H1 (cell line): ENCODE data around the gene MMP7. TPM values are rescaled to one million over a fixed set of nuclear protein-coding genes. Genes with fewer than 3 reads are reported as not detected.

Experiments used
- CTCF ChIA-PET: fragments of 300-600 bp; sonication (Branson Sonifier 250); formaldehyde crosslinking; loops from one replicate; lab custom pipeline; 2021; ENCODE audit not compliant: partially characterized antibody; lab: Charles Lee
- POLR2A ChIA-PET: fragments of 300-600 bp; sonication (Branson Sonifier 250); formaldehyde crosslinking; loops from one replicate; lab custom pipeline; 2021; ENCODE audit warnings: inconsistent platforms; ENCODE audit not compliant: partially characterized antibody; lab: Charles Lee
- DNase-seq, 2 experiments: peaks; one replicate each; pipeline versions ENCODE4 v3.0.0 to v3.0.0-alpha.2; 2010 to 2022; ENCODE audit warnings: low spot score in 2 of 2, low read depth in 1 of 2, mixed read lengths in 1 of 2
- FAIRE-seq: peaks from 2 replicates; lab custom pipeline; 2011; peaks lifted over from hg19 to GRCh38; lab: Jason Lieb, UNC
- H2AFZ ChIP-seq: 2 replicates; pipeline ENCODE4 v1.8.1; 2012; ENCODE audit warnings: low read length, inconsistent platforms
- H2AK5ac ChIP-seq: 2 replicates; pipeline ENCODE4 v1.6.1; 2013; ENCODE audit warnings: low read depth, low read length
- H2BK120ac ChIP-seq: replicated peaks from 2 replicates; pipeline ENCODE3; 2013; ENCODE audit warnings: low read depth, low read length, inconsistent platforms
- H2BK12ac ChIP-seq: 2 replicates; pipeline ENCODE4 v1.6.1; 2013; ENCODE audit warnings: low read depth, low read length
- H2BK15ac ChIP-seq: 2 replicates; pipeline ENCODE4 v1.6.1; 2013; ENCODE audit warnings: low read length
- H2BK20ac ChIP-seq: 2 replicates; pipeline ENCODE4 v1.6.1; 2013; ENCODE audit warnings: low read length
- H2BK5ac ChIP-seq: 2 replicates; pipeline ENCODE4 v1.6.1; 2013; ENCODE audit warnings: low read depth, low read length
- H3K14ac ChIP-seq: 2 replicates; pipeline ENCODE4 v1.6.1; 2013; ENCODE audit warnings: inconsistent platforms; ENCODE audit not compliant: insufficient read length
- H3K18ac ChIP-seq: 2 replicates; pipeline ENCODE4 v1.6.1; 2013; ENCODE audit warnings: low read length; ENCODE audit errors: extremely low read depth
- H3K23ac ChIP-seq: 2 replicates; pipeline ENCODE4 v1.6.1; 2013; ENCODE audit warnings: inconsistent platforms; ENCODE audit not compliant: insufficient read length
- H3K23me2 ChIP-seq: 2 replicates; pipeline ENCODE4 v1.6.1; 2013; ENCODE audit warnings: low read depth, low read length
- H3K27ac ChIP-seq: 2 replicates; pipeline ENCODE4 v1.6.1; 2011; ENCODE audit warnings: low read depth, low read length, inconsistent platforms
- H3K27me3 ChIP-seq, 4 experiments: replicated peaks in 1 of 4; 1 replicate in 1 of 4; 2 replicates in 3 of 4; pipeline versions ENCODE4 v1.6.1 to v1.8.1; 2011 to 2013; ENCODE audit warnings: low read length in 3 of 4, mild to moderate bottlenecking in 3 of 4, inconsistent platforms in 2 of 4, mixed read lengths in 2 of 4, moderate library complexity in 1 of 4; ENCODE audit not compliant: control insufficient read depth in 3 of 4, insufficient read depth in 3 of 4; ENCODE audit errors: extremely low read depth in 1 of 4
- H3K36me3 ChIP-seq, 4 experiments: 2 replicates each; pipeline versions ENCODE4 v1.6.1 to v1.8.1; 2011 to 2013; ENCODE audit warnings: mild to moderate bottlenecking in 4 of 4, low read length in 3 of 4, moderate library complexity in 2 of 4, control low read depth in 1 of 4, inconsistent platforms in 1 of 4; ENCODE audit not compliant: insufficient read depth in 4 of 4, control insufficient read depth in 2 of 4
- H3K4ac ChIP-seq: replicated peaks from 2 replicates; pipeline ENCODE3; 2013; ENCODE audit warnings: low read length, low read depth, mixed read lengths, inconsistent platforms; ENCODE audit not compliant: insufficient read length
- H3K4me1 ChIP-seq, 4 experiments: replicated peaks in 1 of 4; 1 replicate in 1 of 4; 2 replicates in 3 of 4; pipeline versions ENCODE4 v1.6.1 to v1.8.1; 2011 to 2013; ENCODE audit warnings: low read length in 3 of 4, inconsistent platforms in 2 of 4, mixed read lengths in 1 of 4; ENCODE audit not compliant: insufficient read depth in 4 of 4, control insufficient read depth in 3 of 4
- H3K4me2 ChIP-seq, 2 experiments: 2 replicates each; pipeline versions ENCODE4 v1.6.1 to v1.8.1; 2011 to 2013; ENCODE audit warnings: low read depth in 2 of 2, low read length in 2 of 2, control low read depth in 1 of 2, inconsistent platforms in 1 of 2, mild to moderate bottlenecking in 1 of 2; ENCODE audit not compliant: insufficient read depth in 1 of 2
- H3K4me3 ChIP-seq, 4 experiments: fragments of 200-600, 300-600 bp in 1 of 4; sonication (generic), shearing (Covaris generic), sonication (Bioruptor Twin) in 1 of 4; 2 replicates each; pipeline versions ENCODE4 v1.5.1 to v1.8.1; 2011 to 2016; ENCODE audit warnings: low read length in 4 of 4, low read depth in 3 of 4, control low read depth in 2 of 4, inconsistent platforms in 2 of 4, mild to moderate bottlenecking in 2 of 4, mixed read lengths in 1 of 4, moderate library complexity in 1 of 4; ENCODE audit not compliant: insufficient read depth in 2 of 4; ENCODE audit errors: extremely low read depth in 1 of 4
- H3K56ac ChIP-seq: replicated peaks from 2 replicates; pipeline ENCODE3; 2013; ENCODE audit warnings: low read depth, mild to moderate bottlenecking, mixed read lengths, low read length, inconsistent platforms; ENCODE audit not compliant: insufficient read length
- H3K79me1 ChIP-seq: 2 replicates; pipeline ENCODE4 v1.6.1; 2013; ENCODE audit warnings: low read depth, low read length, control low read depth
- H3K79me2 ChIP-seq, 2 experiments: 2 replicates each; pipeline versions ENCODE4 v1.6.1 to v1.8.1; 2012 to 2013; ENCODE audit warnings: low read length in 2 of 2, mild to moderate bottlenecking in 2 of 2, inconsistent platforms in 1 of 2; ENCODE audit not compliant: insufficient read depth in 2 of 2, control insufficient read depth in 1 of 2
- H3K9ac ChIP-seq, 4 experiments: replicated peaks in 1 of 4; 1 replicate in 1 of 4; 2 replicates in 3 of 4; pipeline versions ENCODE4 v1.6.1 to v1.8.1; 2011 to 2013; ENCODE audit warnings: low read depth in 3 of 4, low read length in 3 of 4, control low read depth in 2 of 4, mild to moderate bottlenecking in 2 of 4, moderate library complexity in 2 of 4, inconsistent platforms in 1 of 4; ENCODE audit errors: extremely low read depth in 1 of 4
- H3K9me3 ChIP-seq, 2 experiments: 2 replicates each; pipeline versions ENCODE4 v1.6.1 to v1.8.1; 2012 to 2013; ENCODE audit warnings: mild to moderate bottlenecking in 2 of 2, moderate library complexity in 2 of 2, control low read depth in 1 of 2, inconsistent platforms in 1 of 2, low read depth in 1 of 2, low read length in 1 of 2, mixed read lengths in 1 of 2; ENCODE audit not compliant: insufficient read depth in 2 of 2
- H4K20me1 ChIP-seq, 2 experiments: replicated peaks in 1 of 2; 2 replicates each; pipeline versions ENCODE3 to v1.8.1; 2011 to 2013; ENCODE audit warnings: inconsistent platforms in 2 of 2, low read length in 2 of 2, mild to moderate bottlenecking in 1 of 2; ENCODE audit not compliant: insufficient read depth in 2 of 2, control insufficient read depth in 1 of 2
- H4K5ac ChIP-seq: 2 replicates; pipeline ENCODE4 v1.6.1; 2013; ENCODE audit warnings: low read length, low read depth, mixed read lengths, inconsistent platforms; ENCODE audit not compliant: insufficient read length
- H4K8ac ChIP-seq: 2 replicates; pipeline ENCODE4 v1.8.0; 2013; ENCODE audit warnings: mild to moderate bottlenecking, moderate library complexity, low read length, inconsistent platforms; ENCODE audit not compliant: insufficient read depth; ENCODE audit errors: extremely low read depth
- H4K91ac ChIP-seq: replicated peaks from 2 replicates; pipeline ENCODE3; 2013; ENCODE audit warnings: low read length, mixed read lengths, inconsistent platforms; ENCODE audit not compliant: insufficient read length
- CBX8 ChIP-seq: fragments of 300-800, 300-1000 bp; sonication (generic); IDR thresholded peaks from 2 replicates; pipeline ENCODE4 v1.7.1; 2016; ENCODE audit warnings: low read depth, low read length, borderline replicate concordance
- CHD2 ChIP-seq: IDR thresholded peaks from 2 replicates; pipeline ENCODE4 v1.6.1; 2012; ENCODE audit warnings: low read length, improper control_type of control experiment
- MAFK ChIP-seq: IDR thresholded peaks from 2 replicates; pipeline ENCODE4 v1.6.1; 2012; ENCODE audit warnings: low read depth, mild to moderate bottlenecking, improper control_type of control experiment, low read length
- POU5F1 ChIP-seq: IDR thresholded peaks from 2 replicates; pipeline ENCODE4 v1.6.1; 2011; ENCODE audit warnings: low read depth, mild to moderate bottlenecking, low read length, moderate library complexity
- SAP30 ChIP-seq: fragments of 300-600 bp; sonication (generic); IDR thresholded peaks from 2 replicates; pipeline ENCODE4 v1.7.1; 2012; ENCODE audit warnings: low read length, moderate library complexity, mild to moderate bottlenecking, inconsistent platforms; ENCODE audit not compliant: insufficient read depth, insufficient replicate concordance
- SIRT6 ChIP-seq: IDR thresholded peaks from one replicate; pipeline ENCODE4 v1.7.1; 2012; ENCODE audit warnings: low read length, inconsistent platforms
- SIX5 ChIP-seq: IDR thresholded peaks from 2 replicates; pipeline ENCODE4 v1.6.1; 2011; ENCODE audit warnings: mild to moderate bottlenecking, low read depth, low read length
- TAF1 ChIP-seq: IDR thresholded peaks from 2 replicates; pipeline ENCODE4 v1.6.1; 2011; ENCODE audit warnings: mild to moderate bottlenecking, low read depth, low read length
- ZNF274 ChIP-seq: IDR thresholded peaks from 2 replicates; pipeline ENCODE4 v1.7.0; 2012; ENCODE audit warnings: low read length, borderline replicate concordance; ENCODE audit errors: extremely low read depth
- WGBS, 2 experiments: shearing (Covaris generic) in 1 of 2; methylation state at CpG; one replicate each; pipeline versions ENCODE4 v1.1.6 to v1.1.7; 2013 to 2015; ENCODE audit warnings: low lambda C conversion rate in 2 of 2, mixed read lengths in 2 of 2, inconsistent platforms in 1 of 2, low coverage in 1 of 2, missing lambda C conversion rate in 1 of 2; ENCODE audit not compliant: insufficient replicate concordance in 2 of 2, insufficient coverage in 1 of 2, insufficient read length in 1 of 2; ENCODE audit errors: extremely low coverage in 1 of 2, missing lambda C conversion rate in 1 of 2; 5-methylcytosine and 5-hydroxymethylcytosine counted together
- polyA plus RNA-seq, 7 experiments: library from polyadenylated mRNA; depleted of rRNA in 3 of 7; stranded (reverse) in 5 of 7; unstranded in 2 of 7; fragments of >200 nt in 5 of 7; fragments of 200-250 nt in 2 of 7; gene quantifications; 1 replicate in 5 of 7; 2 replicates in 1 of 7; 4 replicates in 1 of 7; pipeline versions ENCODE4 v1.2.1 to v1.2.3, GENCODE V29; 2011 to 2013; ENCODE audit warnings: missing spikeins in 2 of 7, mixed read lengths in 2 of 7
- total RNA-seq: library from RNA; stranded (reverse); fragmentation: NEBNext Ultra II Directional; extraction: Animal tissue kit (Norgen Biotek cat#: 25700); gene quantifications from 2 replicates; pipeline ENCODE4 v1.2.1, GENCODE V29; 2021
- TF ChIP-seq, protein P1 (sequence below): IDR thresholded peaks from 2 replicates; pipeline ENCODE4 v1.6.1; 2011; ENCODE audit warnings: low read length, improper control_type of control experiment
- TF ChIP-seq, protein P2 (sequence below), 3 experiments: IDR thresholded peaks; 1 replicate in 2 of 3; 2 replicates in 1 of 3; pipeline versions ENCODE4 v1.5.1 to v1.6.1; 2011; ENCODE audit warnings: low read length in 3 of 3, mild to moderate bottlenecking in 3 of 3, inconsistent platforms in 2 of 3, low read depth in 1 of 3, moderate library complexity in 1 of 3; ENCODE audit not compliant: insufficient read depth in 1 of 3; ENCODE audit errors: control extremely low read depth in 1 of 3

MMP7 gene
- total and polyA plus RNA-seq, 2 of the 8 experiments (the other 6 are each of a cell fraction or from before 2014, with no cell fraction given) = not detected

DNA sequence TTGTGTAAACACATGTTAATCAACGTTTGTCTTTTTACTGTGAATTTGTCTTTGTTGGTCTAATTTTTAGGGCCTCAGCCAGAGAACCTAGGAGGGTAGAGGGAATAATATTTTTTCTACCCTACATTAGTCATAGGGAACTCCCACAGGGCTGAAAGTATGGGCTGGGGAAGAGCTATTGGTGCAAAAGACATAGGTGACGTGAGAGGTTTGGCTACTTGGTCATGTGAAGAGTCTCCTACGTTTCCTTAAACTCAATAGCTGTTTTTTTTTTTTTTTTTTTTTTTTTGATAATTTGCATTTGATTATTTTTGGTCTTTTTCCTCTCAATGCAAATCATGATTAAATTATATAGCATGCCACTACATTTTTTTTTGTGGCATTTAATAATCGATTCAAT, 15.9 kb upstream of the MMP7 start:
- H2BK12ac ChIP-seq = no peak overlapping the region
- H2BK5ac ChIP-seq = no peak overlapping the region
- no peak overlapping the region for H4K8ac ChIP-seq
- H3K79me1 ChIP-seq = no peaks in the 10 kb centered on the region
- WGBS, 2 experiments = 92% methylated on average over 4 of the region's 4 CpGs; no CpG with 5 or more reads in 1 of the 2 experiments
- H3K27me3 ChIP-seq = no peaks in the 10 kb centered on the region
- H3K18ac ChIP-seq = no peak overlapping the region
- no peak overlapping the region for H2BK15ac ChIP-seq
- H3K36me3 ChIP-seq = no peaks in the 10 kb centered on the region
- no peaks in the 10 kb centered on the region for H4K20me1 ChIP-seq
- no peak overlapping the region for H3K9ac ChIP-seq
- no peak overlapping the region for H3K4ac ChIP-seq
- no peak overlapping the region for H3K4me2 ChIP-seq
- FAIRE-seq (no peak), DNase-seq (no peak)
- H2BK120ac ChIP-seq = no peak overlapping the region
- no peak overlapping the region for H3K27ac ChIP-seq
- no peak overlapping the region for H2BK20ac ChIP-seq
- H3K9me3 ChIP-seq = no peaks in the 10 kb centered on the region
- H3K79me2 ChIP-seq = no peaks in the 10 kb centered on the region
- no peak overlapping the region for H2AFZ ChIP-seq
- H3K4me1 ChIP-seq = no peaks in the 10 kb centered on the region
- H3K56ac ChIP-seq = no peak overlapping the region
- H4K91ac ChIP-seq = no peak overlapping the region
- no peak overlapping the region for H2AK5ac ChIP-seq
- CTCF ChIA-PET = interaction anchor here (0.6 to 1.7 kb wide), 3 partner anchors 27 to 118 kb away, joined by 3 read pairs; no protein-coding TSS in a partner anchor
- POLR2A ChIA-PET = interaction anchor here (1.1 kb wide), 1 partner anchor 10 kb away, joined by 4 read pairs; no protein-coding TSS in a partner anchor
- no peak overlapping the region for H3K4me3 ChIP-seq
- no peak overlapping the region for H4K5ac ChIP-seq
- no peak overlapping the region for H3K23ac ChIP-seq
- no peak overlapping the region for H3K14ac ChIP-seq
- H3K23me2 ChIP-seq = no peaks in the 10 kb centered on the region
- TF ChIP-seq CBX8 (no peak), POU5F1 (no peak), CHD2 (no peak), SAP30 (no peak), SIRT6 (no peak), TAF1 (no peak), MAFK (no peak), ZNF274 (no peak), SIX5 (no peak)
- TF ChIP-seq, protein P1, sequence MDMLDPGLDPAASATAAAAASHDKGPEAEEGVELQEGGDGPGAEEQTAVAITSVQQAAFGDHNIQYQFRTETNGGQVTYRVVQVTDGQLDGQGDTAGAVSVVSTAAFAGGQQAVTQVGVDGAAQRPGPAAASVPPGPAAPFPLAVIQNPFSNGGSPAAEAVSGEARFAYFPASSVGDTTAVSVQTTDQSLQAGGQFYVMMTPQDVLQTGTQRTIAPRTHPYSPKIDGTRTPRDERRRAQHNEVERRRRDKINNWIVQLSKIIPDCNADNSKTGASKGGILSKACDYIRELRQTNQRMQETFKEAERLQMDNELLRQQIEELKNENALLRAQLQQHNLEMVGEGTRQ = no peak
- TF ChIP-seq, protein P2, sequence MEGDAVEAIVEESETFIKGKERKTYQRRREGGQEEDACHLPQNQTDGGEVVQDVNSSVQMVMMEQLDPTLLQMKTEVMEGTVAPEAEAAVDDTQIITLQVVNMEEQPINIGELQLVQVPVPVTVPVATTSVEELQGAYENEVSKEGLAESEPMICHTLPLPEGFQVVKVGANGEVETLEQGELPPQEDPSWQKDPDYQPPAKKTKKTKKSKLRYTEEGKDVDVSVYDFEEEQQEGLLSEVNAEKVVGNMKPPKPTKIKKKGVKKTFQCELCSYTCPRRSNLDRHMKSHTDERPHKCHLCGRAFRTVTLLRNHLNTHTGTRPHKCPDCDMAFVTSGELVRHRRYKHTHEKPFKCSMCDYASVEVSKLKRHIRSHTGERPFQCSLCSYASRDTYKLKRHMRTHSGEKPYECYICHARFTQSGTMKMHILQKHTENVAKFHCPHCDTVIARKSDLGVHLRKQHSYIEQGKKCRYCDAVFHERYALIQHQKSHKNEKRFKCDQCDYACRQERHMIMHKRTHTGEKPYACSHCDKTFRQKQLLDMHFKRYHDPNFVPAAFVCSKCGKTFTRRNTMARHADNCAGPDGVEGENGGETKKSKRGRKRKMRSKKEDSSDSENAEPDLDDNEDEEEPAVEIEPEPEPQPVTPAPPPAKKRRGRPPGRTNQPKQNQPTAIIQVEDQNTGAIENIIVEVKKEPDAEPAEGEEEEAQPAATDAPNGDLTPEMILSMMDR (IDR thresholded peaks at IDR 0.05; ENCODE audit: control extremely low read depth in 1 of 3, insufficient read depth in 1 of 3, low read depth in 1 of 3, low read length in 3 of 3) = no peak
